Neural crest cell (in vitro differentiated cells): ENCODE data around the gene MAST4. TPM values are rescaled to one million over a fixed set of nuclear protein-coding genes. Genes with fewer than 3 reads are reported as not detected.
"Not testable (repeated sequence)": the region's sequence is repeated elsewhere in the genome, so short reads cannot be mapped to it uniquely, and the experiment has no call there.

Experiments
- DNase-seq: peaks from one replicate; pipeline ENCODE4 v3.0.0; 2021; ENCODE audit warnings: low read depth, mixed read lengths, low spot score
- H3K27ac Mint-ChIP-seq: one replicate; pipeline ENCODE4 v1.8.0; 2021; ENCODE audit warnings: mild to moderate bottlenecking, mixed read lengths; ENCODE audit not compliant: unreplicated experiment
- H3K27me3 Mint-ChIP-seq: 2 replicates; pipeline ENCODE4 v1.8.0; 2021; ENCODE audit warnings: low read depth, mild to moderate bottlenecking, mixed read lengths
- H3K36me3 Mint-ChIP-seq: 2 replicates; pipeline ENCODE4 v1.8.0; 2021; ENCODE audit warnings: low read depth, mild to moderate bottlenecking, mixed read lengths
- H3K4me1 Mint-ChIP-seq: 2 replicates; pipeline ENCODE4 v1.8.0; 2021; ENCODE audit warnings: mixed read lengths
- H3K4me3 Mint-ChIP-seq: one replicate; pipeline ENCODE4 v1.8.0; 2021; ENCODE audit warnings: mild to moderate bottlenecking, mixed read lengths
- H3K9me3 Mint-ChIP-seq: 2 replicates; pipeline ENCODE4 v1.8.0; 2021; ENCODE audit warnings: mixed read lengths
- CTCF ChIP-seq: fragments of 200-600 bp; sonication (generic); conservative IDR thresholded peaks from 2 replicates; pipeline ENCODE4 v1.5.0; 2021; ENCODE audit warnings: antibody characterized with exemption, mild to moderate bottlenecking
- total RNA-seq: library from RNA; stranded (reverse); gene quantifications from 2 replicates; pipeline ENCODE4 v1.2.1, GENCODE V29; 2021

The MAST4 gene
- total RNA-seq, 1 donor from 2014 or later: 7.3 TPM

GRCh38 chr5:66814146-66814991 lies 218.2 kb downstream of the MAST4 start:
- Mint-ChIP-seq H3K27ac (no peak overlapping the region), H3K36me3 (no peaks in the 10 kb centered on the region), H3K27me3 (peaks cover 29% of the 10 kb centered on the region), H3K4me3 (no peak overlapping the region), H3K4me1 (no peaks in the 10 kb centered on the region), H3K9me3 (no peaks in the 10 kb centered on the region)
- TF ChIP-seq CTCF: peak; percentile 82
- DNase-seq: peak; percentile 29

GRCh38 chr5:66818304-66818934 lies 222.2 kb downstream of the MAST4 start:
- H3K36me3 Mint-ChIP-seq: no peaks in the 10 kb centered on the region
- no peak for DNase-seq

GRCh38 chr5:66818935-66819328 lies 222.7 kb downstream of the MAST4 start:
- Mint-ChIP-seq H3K4me3 (no peak overlapping the region), H3K36me3 (no peaks in the 10 kb centered on the region), H3K27ac (no peak overlapping the region), H3K27me3 (peaks cover 24% of the 10 kb centered on the region), H3K4me1 (no peaks in the 10 kb centered on the region), H3K9me3 (no peaks in the 10 kb centered on the region)
- DNase-seq: no peak
- no peak for TF ChIP-seq CTCF

More at GRCh38 chr5:66818304-66818934, 222.2 kb downstream of the MAST4 start:
- no peak overlapping the region for H3K27ac Mint-ChIP-seq
- no peaks in the 10 kb centered on the region for H3K4me1 Mint-ChIP-seq
- H3K9me3 Mint-ChIP-seq: no peaks in the 10 kb centered on the region
- no peak for TF ChIP-seq CTCF
- H3K27me3 Mint-ChIP-seq: peaks cover 29% of the 10 kb centered on the region
- no peak overlapping the region for H3K4me3 Mint-ChIP-seq

GRCh38 chr5:66820630-66821207 lies 224.5 kb downstream of the MAST4 start:
- H3K36me3 Mint-ChIP-seq: no peaks in the 10 kb centered on the region
- no peaks in the 10 kb centered on the region for H3K9me3 Mint-ChIP-seq
- no peaks in the 10 kb centered on the region for H3K4me1 Mint-ChIP-seq
- no peak for TF ChIP-seq CTCF
- H3K27ac Mint-ChIP-seq: no peak overlapping the region
- no peak for DNase-seq
- H3K27me3 Mint-ChIP-seq: peaks cover 15% of the 10 kb centered on the region
- no peak overlapping the region for H3K4me3 Mint-ChIP-seq

- H3K27ac Mint-ChIP-seq: no peak overlapping the region
- H3K4me1 Mint-ChIP-seq: no peaks in the 10 kb centered on the region
- peaks cover 11% of the 10 kb centered on the region for H3K27me3 Mint-ChIP-seq
- H3K9me3 Mint-ChIP-seq: no peaks in the 10 kb centered on the region
- no peaks in the 10 kb centered on the region for H3K36me3 Mint-ChIP-seq
- no peak for DNase-seq
- no peak overlapping the region for H3K4me3 Mint-ChIP-seq
- TF ChIP-seq CTCF: no peak
Observed at GRCh38 chr5:66821688-66822429, 225.7 kb downstream of the MAST4 start.

- H3K9me3 Mint-ChIP-seq, H3K4me3 Mint-ChIP-seq, DNase-seq, H3K4me1 Mint-ChIP-seq, H3K27ac Mint-ChIP-seq, H3K36me3 Mint-ChIP-seq: not testable (repeated sequence)
- peaks cover 15% of the 10 kb centered on the region for H3K27me3 Mint-ChIP-seq
Observed at GRCh38 chr5:66822906-66823305, 226.7 kb downstream of the MAST4 start.
